HG03139 (cell line): ENCODE results near the gene ADGRF1.
"Not testable (repeated sequence)": the region's sequence is repeated elsewhere in the genome, so short reads cannot be mapped to it uniquely, and the experiment has no call there.

Experiments used
- ATAC-seq: cut with Tn5 transposase; IDR thresholded peaks from one replicate; pipeline ENCODE4 v1.9.1; 2021; ENCODE audit not compliant: unreplicated experiment

Gene ADGRF1

GRCh38 chr6:47023573-47023972 is 18.6 kb downstream of the ADGRF1 start:
- no peak for ATAC-seq

- no peak for ATAC-seq
Measured at GRCh38 chr6:47022191-47022590, 19.9 kb downstream of the ADGRF1 start.

- no peak for ATAC-seq
Measured at GRCh38 chr6:47019941-47020340, 22.2 kb downstream of the ADGRF1 start.

- no peak for ATAC-seq
Measured at GRCh38 chr6:47016909-47017308, 25.2 kb downstream of the ADGRF1 start.

GRCh38 chr6:47016261-47016660 is 25.9 kb downstream of the ADGRF1 start:
- ATAC-seq, result no peak

- no peak for ATAC-seq
Measured at GRCh38 chr6:47014401-47014800, 27.7 kb downstream of the ADGRF1 start.

- no peak for ATAC-seq
Measured at GRCh38 chr6:47009583-47009982, 32.5 kb downstream of the ADGRF1 start.

- no peak for ATAC-seq
Measured at GRCh38 chr6:47008397-47008763, 33.8 kb downstream of the ADGRF1 start.

GRCh38 chr6:47007657-47008396 is 34.3 kb downstream of the ADGRF1 start:
- no peak for ATAC-seq

- no peak for ATAC-seq
Measured at GRCh38 chr6:47005486-47005885, 36.6 kb downstream of the ADGRF1 start.

GRCh38 chr6:47004463-47004862 is 37.7 kb downstream of the ADGRF1 start:
- ATAC-seq, result no peak

- no peak for ATAC-seq
Measured at GRCh38 chr6:47000842-47001241, 41.3 kb downstream of the ADGRF1 start.

GRCh38 chr6:46998436-46999017 is 43.6 kb downstream of the ADGRF1 start:
- ATAC-seq, result no peak

GRCh38 chr6:46997646-46998045 is 44.5 kb downstream of the ADGRF1 start:
- ATAC-seq, result no peak

- no peak for ATAC-seq
Measured at GRCh38 chr6:46996860-46997641, 45.1 kb downstream of the ADGRF1 start.

GRCh38 chr6:46994933-46995332 is 47.2 kb downstream of the ADGRF1 start:
- no peak for ATAC-seq

- ATAC-seq, result no peak
Measured at GRCh38 chr6:46993846-46994245, 48.3 kb downstream of the ADGRF1 start.

GRCh38 chr6:46992391-46992790 is 49.7 kb downstream of the ADGRF1 start:
- not testable (repeated sequence) for ATAC-seq

GRCh38 chr6:46990818-46991510 is 51.2 kb downstream of the ADGRF1 start:
- ATAC-seq, result not testable (repeated sequence)

GRCh38 chr6:46990031-46990644 is 52.0 kb downstream of the ADGRF1 start:
- ATAC-seq, result no peak

GRCh38 chr6:46989398-46989797 is 52.7 kb downstream of the ADGRF1 start:
- ATAC-seq, result no peak
